Activated CD4-positive, alpha-beta T cell treated with anti-CD3 and anti-CD28 coated beads, Interleukin-2, amount 10 ng/mL, durations not matched to agents 7 days and 5 days (primary cell): ENCODE results near the gene CCN5. TPM values are rescaled to one million over a fixed set of nuclear protein-coding genes. Genes with fewer than 3 reads are reported as not detected.
A peak's percentile ranks its signal among the peaks of the same experiment; 100 is the strongest.

ENCODE experiments used
- CTCF ChIA-PET: fragments of 350-600 bp; sonication (Branson Sonifier 250); formaldehyde crosslinking; loops from one replicate; lab custom pipeline; 2021; ENCODE audit warnings: antibody characterized with exemption; lab: Charles Lee
- POLR2A ChIA-PET: fragments of 350-600 bp; sonication (Branson Sonifier 250); formaldehyde crosslinking; loops from one replicate; lab custom pipeline; 2021; ENCODE audit warnings: antibody characterized with exemption; lab: Charles Lee
- DNase-seq: peaks from one replicate; pipeline ENCODE4 v3.0.0-alpha.2; 2020
- H3K27ac Mint-ChIP-seq: one replicate; pipeline ENCODE4 v1.8.0; 2021; ENCODE audit warnings: mild to moderate bottlenecking, moderate library complexity, mixed read lengths
- H3K27me3 Mint-ChIP-seq: one replicate; pipeline ENCODE4 v1.8.0; 2021; ENCODE audit warnings: mixed read lengths
- H3K36me3 Mint-ChIP-seq: one replicate; pipeline ENCODE4 v1.8.0; 2021; ENCODE audit warnings: low read depth, mixed read lengths
- H3K4me1 Mint-ChIP-seq: one replicate; pipeline ENCODE4 v1.8.0; 2021; ENCODE audit warnings: mixed read lengths
- H3K4me3 Mint-ChIP-seq: one replicate; pipeline ENCODE4 v1.8.0; 2021; ENCODE audit warnings: mild to moderate bottlenecking, moderate library complexity, mixed read lengths
- H3K9me3 Mint-ChIP-seq: one replicate; pipeline ENCODE4 v1.8.0; 2021; ENCODE audit warnings: mixed read lengths
- total RNA-seq, 2 experiments: library from RNA; stranded (reverse); gene quantifications; one replicate each; pipeline ENCODE4 v1.2.3, GENCODE V29; 2021

Gene CCN5
- total RNA-seq, 2 experiments from 2014 or later, result not detected

DNA sequence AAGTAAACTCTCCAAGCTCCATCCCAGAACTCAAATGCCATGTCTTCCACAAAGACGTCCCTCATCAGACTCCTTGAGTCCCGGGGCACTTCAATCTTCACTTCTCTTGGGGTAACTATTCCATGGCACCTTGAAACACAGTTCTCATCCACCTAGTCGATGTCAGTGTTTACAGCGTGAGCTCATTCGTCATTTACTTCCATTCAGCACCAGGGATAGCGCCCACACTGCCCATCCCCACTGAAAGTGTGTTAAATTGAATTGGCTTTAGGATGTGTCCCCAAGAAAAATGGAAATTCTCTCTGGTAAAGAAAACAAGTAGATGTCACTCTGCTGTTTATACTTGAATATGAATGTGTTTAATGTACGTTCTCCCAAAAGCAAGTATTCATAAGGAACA is 61.8 kb downstream of the CCN5 start:
- ChIA-PET CTCF (interaction anchor here (1.4 kb wide), 1 partner anchor 10 kb away, joined by 3 read pairs; no protein-coding TSS in a partner anchor), POLR2A (no interaction called here)
- H3K36me3 Mint-ChIP-seq, result no peaks in the 10 kb centered on the region
- H3K27me3 Mint-ChIP-seq, result peaks cover 5% of the 10 kb centered on the region
- DNase-seq, result peak; percentile 28
- H3K9me3 Mint-ChIP-seq, result no peaks in the 10 kb centered on the region
- H3K4me3 Mint-ChIP-seq, result no peak overlapping the region
- H3K27ac Mint-ChIP-seq, result no peak overlapping the region
- H3K4me1 Mint-ChIP-seq, result no peaks in the 10 kb centered on the region

Other genes starting within 250 kb of the CCN5 start
- 10 to 100 TPM; 17.1 to 19.5 TPM for gene TTPAL, start 239.5 kb upstream of the CCN5 start, total RNA-seq
- gene SERINC3, start 193.3 kb upstream of the CCN5 start, total RNA-seq, result 10 to 100 TPM; 82.2 to 98.4 TPM
- 1 to 10 TPM; 3.3 to 5.1 TPM for gene PKIG, start 132.8 kb upstream of the CCN5 start, total RNA-seq
- 100 to 1,000 TPM; 103 to 107 TPM for gene ADA, start 63.7 kb upstream of the CCN5 start, total RNA-seq
- not detected for gene KCNK15, start 30.5 kb downstream of the CCN5 start, total RNA-seq
- not detected for gene RIMS4, start 95.2 kb downstream of the CCN5 start, total RNA-seq
- gene YWHAB, start 170.3 kb downstream of the CCN5 start, total RNA-seq, result 100 to 1,000 TPM; 278 to 291 TPM
- 10 to 100 TPM; 59.4 to 60.6 TPM for gene PABPC1L, start 194.7 kb downstream of the CCN5 start, total RNA-seq
- 10 to 100 TPM; 21.4 to 23.3 TPM for gene TOMM34, start 245.0 kb downstream of the CCN5 start, total RNA-seq